HG03045 (cell line): ENCODE measurements around the gene ZNF441.
"Not testable (repeated sequence)": the region's sequence is repeated elsewhere in the genome, so short reads cannot be mapped to it uniquely, and the experiment has no call there.

ENCODE experiments used
- ATAC-seq: cut with Tn5 transposase; IDR thresholded peaks from one replicate; pipeline ENCODE4 v1.9.1; 2021; ENCODE audit warnings: mild to moderate bottlenecking, moderate library complexity; ENCODE audit not compliant: unreplicated experiment

Gene ZNF441

DNA sequence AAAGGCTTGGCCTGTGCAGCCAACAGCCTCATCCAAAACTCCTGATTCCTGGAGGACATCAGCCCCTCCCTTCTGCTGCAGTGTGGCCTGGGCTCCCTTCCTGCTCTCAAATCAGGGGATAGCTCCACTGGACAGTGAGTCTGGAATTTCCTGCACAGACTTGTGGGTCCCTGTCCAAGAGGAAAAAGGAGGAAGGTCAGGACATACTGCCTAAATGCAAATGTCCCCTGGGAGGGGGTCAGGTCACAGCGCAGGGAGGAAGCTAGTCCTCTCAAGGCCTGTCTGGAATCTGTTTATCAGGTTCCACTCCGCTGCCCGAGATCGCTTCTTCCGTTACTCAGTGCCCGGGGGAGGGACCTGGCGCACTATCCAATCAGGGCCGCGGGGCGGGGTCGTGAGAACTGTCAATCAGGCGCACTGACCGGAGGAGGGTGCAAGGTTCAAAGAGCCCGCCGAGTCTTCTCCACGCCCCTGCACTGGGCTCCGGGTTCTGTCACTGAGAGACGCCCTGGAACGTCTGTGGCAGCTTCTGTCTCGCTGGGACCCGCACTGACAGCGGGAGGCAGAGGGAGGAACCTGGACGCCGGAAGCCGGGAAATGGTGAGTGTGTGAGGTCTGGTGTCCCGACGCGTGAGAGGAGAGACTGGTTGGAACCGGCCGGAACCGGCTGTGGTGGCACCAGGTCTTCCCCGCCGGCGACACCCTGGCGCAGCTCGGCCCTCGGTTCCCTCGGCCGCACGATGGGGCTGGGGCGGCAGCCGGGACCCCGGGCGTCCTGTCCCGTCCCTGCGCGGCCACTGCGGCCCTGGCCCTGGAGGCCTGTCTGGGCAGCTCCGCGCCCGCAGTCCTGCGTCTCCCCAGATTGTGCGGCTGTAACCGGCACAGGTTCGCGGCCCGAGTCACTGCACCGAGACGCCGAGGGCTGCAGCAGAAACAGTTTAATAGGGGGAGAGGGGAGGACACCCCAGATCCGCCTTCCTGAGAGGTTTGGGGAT lies at the start of gene ZNF441:
ZNF441 (plus strand) TSS at position 404 of the 995 bp plus-strand sequence; CDS start at position 598, 194 bp downstream.
- peak; percentile 97 for ATAC-seq

DNA sequence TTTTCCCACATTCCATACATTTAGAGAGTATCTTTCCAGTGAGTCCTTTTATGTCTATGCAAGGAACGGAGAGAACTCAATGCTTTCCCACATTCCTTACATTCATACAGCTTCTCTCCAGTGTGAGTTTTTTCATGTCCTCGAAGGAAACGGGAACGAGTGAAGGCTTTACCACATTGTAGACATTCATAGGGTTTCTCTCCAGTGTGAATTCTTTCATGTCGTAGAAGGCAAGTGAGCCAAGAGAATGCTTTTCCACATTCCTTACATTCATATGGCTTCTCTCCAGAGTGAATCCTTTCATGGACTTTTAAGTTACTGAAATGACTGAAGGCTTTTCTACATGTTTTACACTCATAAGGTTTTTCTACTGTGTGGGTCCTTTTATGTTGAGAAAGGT lies 45.1 kb upstream of the ZNF441 start:
- no peak for ATAC-seq

DNA sequence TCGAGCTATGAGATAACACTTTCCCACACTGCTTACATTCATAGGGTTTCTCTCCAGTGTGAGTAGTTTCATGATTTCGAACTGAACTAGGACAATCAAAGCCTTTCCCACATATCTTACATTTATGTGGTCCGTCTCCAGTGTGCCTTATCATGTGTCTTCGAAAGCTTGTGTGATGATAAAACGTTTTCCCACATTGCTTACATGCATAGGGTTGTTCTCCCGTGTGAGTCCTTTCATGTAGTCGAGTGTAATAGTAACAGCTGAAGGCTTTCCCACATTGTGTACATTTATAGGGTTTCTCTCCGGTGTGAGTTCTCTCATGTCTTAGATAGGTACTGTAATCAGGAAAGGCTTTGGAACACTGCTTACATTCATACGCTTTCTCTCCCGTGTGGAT lies 44.4 kb upstream of the ZNF441 start:
- no peak for ATAC-seq

DNA sequence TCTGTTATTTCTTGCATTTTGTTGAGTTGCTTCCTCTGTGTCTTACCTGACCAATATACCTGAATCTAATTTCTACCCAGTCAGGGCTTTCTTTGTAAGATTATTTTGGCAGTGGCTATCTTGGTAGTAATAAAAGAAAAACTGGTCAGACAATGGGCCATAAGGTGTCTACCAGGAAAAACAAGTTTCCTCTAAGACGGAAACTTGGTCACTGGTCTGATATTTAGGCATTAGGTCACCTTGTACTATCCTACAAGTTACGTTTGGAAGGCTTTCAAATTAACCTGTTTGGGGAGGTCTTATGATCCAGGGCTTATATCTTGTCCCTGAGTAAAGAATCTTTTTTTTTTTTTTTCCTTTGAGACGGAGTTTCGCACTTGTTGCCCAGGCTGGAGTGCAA lies 37.2 kb upstream of the ZNF441 start:
- no peak for ATAC-seq

DNA sequence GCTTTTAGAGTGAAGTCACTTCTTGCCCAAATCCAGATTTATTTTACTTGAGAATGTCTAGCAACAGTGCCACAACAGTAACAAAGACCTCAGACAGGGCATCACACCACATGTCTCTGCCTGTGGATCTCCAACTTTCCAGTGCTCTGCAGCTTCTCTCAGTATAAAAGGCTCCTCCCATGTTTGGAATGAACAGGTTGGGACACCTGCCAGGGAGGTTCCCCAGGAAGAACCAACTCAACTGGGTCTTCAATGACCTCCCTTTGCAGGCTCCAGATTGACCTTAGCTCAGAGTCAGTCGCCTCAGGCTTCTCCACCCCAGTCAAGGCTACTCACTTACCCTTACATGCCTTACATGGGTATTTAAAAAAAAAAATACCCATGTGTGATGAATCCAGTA lies 31.4 kb upstream of the ZNF441 start:
- ATAC-seq: no peak

DNA sequence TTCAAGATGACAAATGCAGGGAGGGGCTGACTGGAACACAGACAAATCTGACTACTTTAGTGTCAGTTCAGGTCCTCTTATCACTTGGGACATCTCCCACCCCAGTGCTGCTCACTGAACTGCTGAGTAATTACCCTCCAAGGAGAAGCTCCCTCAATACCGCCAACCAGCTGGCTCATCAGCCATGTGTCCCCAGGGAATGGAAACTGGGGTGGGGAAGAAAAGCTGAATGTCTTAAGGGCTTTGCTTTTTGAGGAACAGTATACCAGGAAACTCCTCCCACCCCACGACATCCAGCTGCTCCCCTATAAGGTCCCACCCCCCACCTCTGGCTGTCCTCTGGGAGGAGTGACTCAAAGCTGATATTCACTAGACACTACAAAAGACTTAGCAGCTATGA lies 30.1 kb upstream of the ZNF441 start:
- no peak for ATAC-seq

DNA sequence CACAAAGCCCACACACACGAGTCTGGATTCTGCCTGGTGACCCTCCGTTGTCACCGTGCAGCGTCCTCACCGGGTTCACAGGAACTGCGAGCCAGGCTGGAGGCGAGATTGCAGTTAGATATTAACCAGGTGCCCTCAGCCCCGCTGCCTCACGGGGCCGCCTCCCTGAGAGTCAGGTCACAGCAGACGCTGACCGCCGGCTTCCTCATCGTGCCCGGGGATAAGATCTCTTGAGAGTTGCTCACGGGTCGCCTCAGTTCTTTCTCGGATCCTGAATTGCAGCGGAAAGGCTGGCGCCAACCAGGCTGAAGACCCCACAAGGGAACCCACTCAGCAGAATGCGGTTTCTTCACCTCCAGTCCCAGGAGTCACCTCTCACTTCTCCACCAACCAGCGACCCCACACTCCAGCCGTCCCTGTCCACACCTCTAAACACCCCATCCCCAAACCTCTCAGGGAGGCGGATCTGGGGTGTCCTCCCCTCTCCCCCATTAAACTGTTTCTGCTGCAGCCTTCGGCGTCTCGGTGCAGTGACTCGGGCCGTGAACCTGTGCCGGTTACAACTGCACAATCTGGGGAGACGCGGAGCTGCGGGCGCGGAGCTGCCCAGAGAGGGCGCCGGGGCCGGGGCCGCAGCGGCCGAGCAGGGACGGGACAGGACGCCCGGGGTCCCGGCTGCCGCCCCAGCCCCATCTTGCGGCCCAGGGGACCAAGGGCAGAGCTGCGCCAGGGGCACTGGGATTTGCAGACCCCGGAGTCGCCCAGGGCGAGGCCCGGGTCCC lies 28.6 kb upstream of the ZNF441 start:
- ATAC-seq: peak; percentile 32

DNA sequence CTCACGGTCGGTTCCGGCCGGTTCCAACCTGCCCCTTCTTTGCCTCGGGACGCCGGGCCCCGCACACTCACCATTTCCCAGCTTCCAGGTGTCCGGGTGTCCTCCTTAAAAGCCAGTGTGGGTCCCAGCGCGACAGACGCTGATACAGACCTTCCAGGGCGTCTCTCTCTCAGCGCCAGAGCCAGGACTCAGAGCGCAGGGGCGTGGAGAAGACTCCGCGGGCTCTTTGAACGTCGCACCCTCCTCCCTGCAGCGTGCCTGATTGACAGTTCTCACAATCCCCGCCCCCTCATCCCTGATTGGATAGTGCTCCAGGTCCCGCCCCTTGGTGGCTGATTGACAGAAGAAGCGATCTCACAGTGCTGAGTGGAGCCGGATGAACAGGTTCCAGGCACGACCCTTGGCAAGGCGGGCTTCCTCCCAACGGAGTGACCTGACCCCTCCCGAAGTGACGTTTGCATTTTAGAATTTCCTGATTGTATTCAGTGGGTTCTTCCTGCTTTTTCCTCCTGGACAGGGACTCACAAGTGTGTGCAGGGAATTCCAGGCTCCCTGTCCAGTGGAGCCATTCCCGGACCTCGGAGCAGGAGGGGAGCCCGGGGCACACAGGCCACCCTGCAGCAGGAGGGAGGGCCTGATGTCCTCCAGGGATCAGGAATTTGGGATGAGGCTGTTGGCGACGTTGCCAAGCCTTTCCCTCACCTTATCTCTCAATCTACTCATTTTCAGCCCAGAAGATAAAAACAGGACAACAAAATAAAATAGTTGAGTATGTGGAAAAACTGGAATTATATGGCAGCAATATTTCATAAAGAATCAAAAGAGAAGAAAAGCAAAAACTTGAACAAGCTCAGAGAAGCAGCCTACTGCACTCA lies 27.8 kb upstream of the ZNF441 start, which contains the start of gene ZNF823:
ZNF823 (minus strand) TSS at position 201 of the 875 bp plus-strand sequence; CDS start at position 74, 127 bp downstream.
- peak; percentile 91 for ATAC-seq

DNA sequence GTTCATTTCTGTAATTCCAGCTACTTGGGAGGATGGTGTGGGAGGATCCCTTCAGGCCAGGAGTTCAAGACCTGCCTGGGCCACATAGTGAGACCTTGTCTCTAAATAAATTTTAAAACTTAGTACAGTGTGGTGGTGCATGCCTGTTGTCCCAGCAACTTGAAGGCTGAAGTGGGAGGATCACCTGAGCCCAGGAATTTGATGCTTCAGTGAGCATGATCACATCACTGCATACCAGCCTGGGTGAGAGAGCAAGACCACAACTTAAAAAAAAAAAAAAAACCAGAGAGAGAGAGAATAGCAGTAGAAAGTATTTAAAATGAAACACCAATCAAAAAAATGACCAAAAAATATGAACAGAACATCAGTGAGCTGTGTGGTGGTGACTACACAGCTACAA lies 20.9 kb upstream of the ZNF441 start:
- no peak for ATAC-seq

DNA sequence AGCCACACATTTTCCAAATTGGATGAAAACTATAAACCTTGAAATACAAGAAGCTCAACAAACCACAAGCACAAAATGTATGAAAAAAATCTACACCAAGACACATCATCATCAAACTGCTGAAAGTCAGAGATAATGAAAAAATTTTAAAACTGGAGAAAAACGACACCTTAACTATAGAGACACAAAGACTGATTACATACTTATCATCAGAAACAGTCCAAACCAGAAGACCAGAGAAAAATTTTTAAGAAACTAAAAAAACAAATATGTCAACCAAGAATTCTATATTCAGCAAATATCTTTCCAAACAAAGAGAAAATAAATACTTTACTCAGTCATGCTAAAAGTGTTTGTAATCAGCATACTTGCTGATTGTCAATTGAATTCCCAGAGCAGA lies 19.5 kb upstream of the ZNF441 start:
- no peak for ATAC-seq

DNA sequence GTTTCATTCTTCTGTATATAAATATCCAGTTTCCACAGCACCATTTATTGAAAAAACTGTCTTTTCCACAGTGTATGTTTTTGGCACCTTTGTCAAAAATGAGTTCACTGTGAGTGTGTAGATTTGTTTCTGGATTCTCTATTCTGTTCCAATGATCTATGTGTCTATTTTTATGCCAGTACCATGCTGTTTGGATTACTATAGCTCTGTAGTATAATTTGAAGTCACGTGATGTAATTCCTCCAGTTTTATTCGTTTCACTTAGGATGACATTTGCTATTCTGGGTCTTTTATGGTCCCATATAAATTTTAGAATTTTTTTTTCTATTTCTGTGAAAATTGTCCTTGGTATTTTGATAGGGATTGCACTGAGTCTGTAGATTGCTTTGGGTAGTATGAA lies 17.0 kb upstream of the ZNF441 start:
- ATAC-seq: no peak

DNA sequence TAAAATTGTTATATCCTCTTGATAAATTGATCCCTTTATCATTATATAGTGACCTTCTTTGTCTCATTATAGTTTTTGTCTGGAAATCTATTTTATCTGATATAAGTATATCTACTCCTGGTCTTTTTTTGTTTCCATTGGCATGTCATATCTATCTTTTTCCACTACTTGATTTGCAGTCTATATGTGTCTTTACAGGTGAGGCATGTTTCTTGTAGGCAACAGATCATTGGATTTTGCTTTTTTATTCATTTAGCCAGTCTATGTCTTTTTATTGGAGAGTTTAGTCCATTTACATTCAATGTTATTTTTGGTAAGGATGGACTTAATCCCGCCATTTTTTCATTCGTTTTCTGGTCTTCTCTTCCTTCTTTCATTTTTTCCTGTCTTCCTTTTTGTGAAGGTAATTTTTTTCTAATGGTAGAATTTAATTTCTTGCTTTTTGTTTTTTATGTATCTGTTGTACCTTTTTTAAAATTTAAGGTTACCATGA lies 14.5 kb upstream of the ZNF441 start:
- ATAC-seq: no peak

DNA sequence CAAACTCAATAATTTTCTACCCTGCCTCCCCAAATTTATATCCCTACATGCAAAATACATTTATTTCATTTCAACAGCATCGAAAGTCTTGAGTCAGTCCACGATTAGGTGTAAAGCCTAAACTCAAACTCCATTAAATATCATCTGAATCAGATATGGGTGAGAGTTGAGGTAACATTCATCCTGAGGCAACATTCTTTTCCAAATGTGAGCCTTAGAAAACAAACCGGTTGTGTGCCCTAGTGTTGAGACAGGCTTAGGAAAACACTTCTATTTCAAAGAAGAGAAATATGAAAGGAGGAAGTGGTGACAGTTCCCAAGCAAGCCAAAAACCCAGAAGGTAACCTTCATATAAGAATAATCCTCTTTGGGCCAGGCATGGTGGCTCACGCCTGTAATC lies 12.1 kb upstream of the ZNF441 start:
- no peak for ATAC-seq

DNA sequence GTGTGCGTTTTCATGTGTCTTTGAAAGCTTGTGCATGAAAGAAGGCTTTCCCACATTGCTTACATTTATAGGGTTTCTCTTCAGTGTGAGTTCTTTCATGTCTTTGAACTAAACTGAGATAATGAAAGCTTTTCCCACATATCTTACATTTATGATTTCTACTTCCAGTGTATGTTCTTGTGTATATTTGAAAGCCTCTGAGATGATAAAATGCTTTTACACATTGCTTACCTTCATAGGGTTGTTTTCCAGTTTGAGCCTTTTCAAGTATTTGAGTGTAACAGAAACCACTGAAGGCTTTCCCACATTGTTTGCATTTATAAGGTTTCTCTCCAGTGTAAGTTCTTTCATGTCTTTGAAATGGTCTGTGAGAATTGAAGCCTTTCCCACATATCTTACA lies 9.8 kb upstream of the ZNF441 start:
- no peak for ATAC-seq

DNA sequence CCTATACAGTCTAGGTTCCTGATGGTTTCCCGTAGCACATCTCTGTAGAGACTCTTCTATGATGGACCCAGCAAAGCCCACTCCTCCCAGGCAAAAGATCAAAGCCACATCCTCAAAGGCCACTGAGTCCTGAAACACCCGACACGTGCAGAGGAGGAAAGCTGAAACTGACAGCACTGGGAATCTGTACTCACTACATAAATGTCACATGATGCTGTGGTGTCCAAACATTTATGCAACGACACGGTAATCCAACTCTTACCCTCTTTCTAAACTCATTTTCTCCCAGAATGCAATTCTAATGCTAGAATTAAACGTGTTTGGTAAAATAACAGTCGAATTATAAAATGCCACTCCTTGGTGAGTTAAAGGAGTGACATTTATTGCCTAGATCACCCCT lies 7.0 kb upstream of the ZNF441 start:
- ATAC-seq: no peak

DNA sequence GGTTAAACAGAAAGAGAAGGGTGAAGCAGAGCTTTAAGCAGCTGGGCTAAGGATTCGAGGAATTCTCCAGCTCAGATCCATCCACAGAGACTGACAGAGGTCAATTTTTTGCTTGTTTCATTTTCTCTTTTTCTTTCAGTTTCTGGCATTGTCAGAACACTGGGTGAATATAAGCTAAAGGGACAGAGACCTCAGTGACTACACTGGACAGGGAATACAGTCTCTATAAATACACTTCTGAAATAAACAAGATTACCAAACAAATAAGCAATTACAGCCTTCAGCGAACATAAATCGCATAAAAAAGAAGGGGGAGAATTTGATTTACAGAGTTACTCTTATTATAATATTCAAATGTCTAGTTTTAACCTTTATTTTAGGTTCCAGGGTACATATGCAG lies 3.7 kb upstream of the ZNF441 start:
- no peak for ATAC-seq

DNA sequence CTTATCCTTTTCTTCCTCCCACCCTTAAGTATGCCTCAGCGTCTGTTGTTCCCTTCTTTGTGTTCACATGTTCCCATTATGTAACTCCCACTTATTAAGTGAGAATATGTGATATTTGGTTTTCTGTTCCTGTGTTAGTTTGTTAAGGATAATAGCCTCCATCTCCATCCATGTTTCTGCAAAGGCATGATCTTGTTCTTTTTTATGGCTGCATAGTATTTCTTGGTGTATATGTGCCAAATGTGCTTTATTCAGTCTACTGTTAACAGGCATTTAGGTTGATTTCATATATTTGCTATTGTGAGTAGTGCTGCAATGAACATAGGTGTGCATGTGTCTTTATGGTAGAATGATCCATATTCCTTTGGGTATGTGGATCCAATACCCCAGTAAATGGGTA lies 3.2 kb upstream of the ZNF441 start:
- no peak for ATAC-seq

DNA sequence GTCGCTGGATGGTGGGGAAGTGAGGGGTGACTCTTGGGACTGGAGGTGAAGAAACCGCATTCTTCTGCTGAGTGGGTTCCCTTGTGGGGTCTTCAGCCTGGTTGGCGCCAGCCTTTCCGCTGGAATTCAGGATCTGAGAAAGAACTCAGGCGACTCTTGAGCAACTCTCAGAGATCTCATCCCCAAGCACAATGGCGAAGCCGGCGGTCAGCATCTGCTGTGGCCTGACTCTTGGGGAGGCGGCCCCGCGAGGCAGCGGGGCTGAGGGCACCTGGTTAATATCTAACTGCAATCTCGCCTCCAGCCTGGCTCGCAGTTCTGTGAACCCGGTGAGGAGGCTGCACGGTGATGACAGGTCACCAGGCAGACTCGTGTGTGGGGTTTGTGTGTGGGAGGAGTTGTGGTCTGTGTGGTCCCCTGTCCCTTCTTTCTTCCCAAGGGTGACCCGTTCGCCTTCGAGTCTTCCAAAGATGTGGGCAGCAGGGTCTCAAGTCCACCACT lies 883 bp downstream of the ZNF441 start:
- ATAC-seq: no peak

DNA sequence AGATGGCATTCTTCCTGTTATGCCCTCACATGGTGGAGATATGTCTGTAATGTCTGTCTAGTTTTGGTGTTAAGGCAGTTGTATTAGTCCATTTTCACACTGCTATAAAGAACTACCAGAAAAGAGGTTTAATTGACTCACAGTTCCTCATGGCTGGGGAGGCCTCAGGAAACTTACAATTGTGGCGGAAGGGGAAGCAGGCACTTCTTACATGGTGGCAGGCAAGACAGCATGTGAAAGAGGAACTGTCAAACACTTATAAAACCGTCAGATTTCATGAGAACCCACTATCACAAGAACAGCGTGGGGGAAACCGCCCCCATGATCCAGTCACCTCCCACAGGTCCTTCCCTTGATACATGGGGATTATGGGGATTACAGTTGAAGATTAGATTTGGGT lies 3.2 kb downstream of the ZNF441 start:
- no peak for ATAC-seq

DNA sequence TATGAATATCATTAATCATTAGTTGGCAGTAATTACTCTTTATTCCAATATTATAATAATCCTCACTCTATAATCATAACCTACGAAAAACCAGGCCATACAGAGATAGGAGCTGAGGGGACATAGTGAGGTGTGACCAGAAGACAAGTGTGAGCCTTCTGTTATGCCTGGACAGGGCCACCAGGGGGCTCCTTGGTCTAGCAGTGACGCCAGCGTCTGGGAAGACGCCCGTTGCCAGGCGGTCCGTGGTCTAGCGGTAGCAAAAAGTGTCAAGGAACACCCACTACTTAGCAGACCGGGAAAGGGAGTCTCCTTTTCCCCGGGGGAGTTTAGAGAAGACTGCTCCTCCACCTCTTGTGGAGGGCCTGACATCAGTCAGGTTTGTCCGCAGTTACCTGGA lies 4.7 kb downstream of the ZNF441 start:
- not testable (repeated sequence) for ATAC-seq
